Measurements from ENCODE around the gene HERPUD2.
"Not testable (repeated sequence)": the region's sequence is repeated elsewhere in the genome, so short reads cannot be mapped to it uniquely, and the experiment has no call there.

- not testable (repeated sequence) for TF ChIP-seq POLR2A (IDR thresholded peaks at IDR 0.05)
- TF ChIP-seq, protein P1, sequence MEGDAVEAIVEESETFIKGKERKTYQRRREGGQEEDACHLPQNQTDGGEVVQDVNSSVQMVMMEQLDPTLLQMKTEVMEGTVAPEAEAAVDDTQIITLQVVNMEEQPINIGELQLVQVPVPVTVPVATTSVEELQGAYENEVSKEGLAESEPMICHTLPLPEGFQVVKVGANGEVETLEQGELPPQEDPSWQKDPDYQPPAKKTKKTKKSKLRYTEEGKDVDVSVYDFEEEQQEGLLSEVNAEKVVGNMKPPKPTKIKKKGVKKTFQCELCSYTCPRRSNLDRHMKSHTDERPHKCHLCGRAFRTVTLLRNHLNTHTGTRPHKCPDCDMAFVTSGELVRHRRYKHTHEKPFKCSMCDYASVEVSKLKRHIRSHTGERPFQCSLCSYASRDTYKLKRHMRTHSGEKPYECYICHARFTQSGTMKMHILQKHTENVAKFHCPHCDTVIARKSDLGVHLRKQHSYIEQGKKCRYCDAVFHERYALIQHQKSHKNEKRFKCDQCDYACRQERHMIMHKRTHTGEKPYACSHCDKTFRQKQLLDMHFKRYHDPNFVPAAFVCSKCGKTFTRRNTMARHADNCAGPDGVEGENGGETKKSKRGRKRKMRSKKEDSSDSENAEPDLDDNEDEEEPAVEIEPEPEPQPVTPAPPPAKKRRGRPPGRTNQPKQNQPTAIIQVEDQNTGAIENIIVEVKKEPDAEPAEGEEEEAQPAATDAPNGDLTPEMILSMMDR (IDR thresholded peaks at IDR 0.05) = not testable (repeated sequence)
Observed at GRCh38 chr7:35690614-35691013, 4.3 kb downstream of the HERPUD2 start.
